OCI-LY7 (cell line): ENCODE measurements around the gene RNASEH1.

ENCODE experiments used
- CTCF ChIP-seq: fragments of 200-600 bp; sonication (generic); conservative IDR thresholded peaks from 2 replicates; pipeline ENCODE4 v1.5.1; 2014; ENCODE audit warnings: mild to moderate bottlenecking, antibody characterized with exemption, low read length, moderate library complexity, mixed read lengths
- EZH2phosphoT487 ChIP-seq: fragments of 200-600 bp; sonication (generic); IDR thresholded peaks from 2 replicates; pipeline ENCODE4 v1.6.1; 2018; ENCODE audit warnings: low read depth, borderline replicate concordance, mild to moderate bottlenecking, mixed run types, antibody characterized with exemption, low read length, moderate library complexity, mixed read lengths

DNA sequence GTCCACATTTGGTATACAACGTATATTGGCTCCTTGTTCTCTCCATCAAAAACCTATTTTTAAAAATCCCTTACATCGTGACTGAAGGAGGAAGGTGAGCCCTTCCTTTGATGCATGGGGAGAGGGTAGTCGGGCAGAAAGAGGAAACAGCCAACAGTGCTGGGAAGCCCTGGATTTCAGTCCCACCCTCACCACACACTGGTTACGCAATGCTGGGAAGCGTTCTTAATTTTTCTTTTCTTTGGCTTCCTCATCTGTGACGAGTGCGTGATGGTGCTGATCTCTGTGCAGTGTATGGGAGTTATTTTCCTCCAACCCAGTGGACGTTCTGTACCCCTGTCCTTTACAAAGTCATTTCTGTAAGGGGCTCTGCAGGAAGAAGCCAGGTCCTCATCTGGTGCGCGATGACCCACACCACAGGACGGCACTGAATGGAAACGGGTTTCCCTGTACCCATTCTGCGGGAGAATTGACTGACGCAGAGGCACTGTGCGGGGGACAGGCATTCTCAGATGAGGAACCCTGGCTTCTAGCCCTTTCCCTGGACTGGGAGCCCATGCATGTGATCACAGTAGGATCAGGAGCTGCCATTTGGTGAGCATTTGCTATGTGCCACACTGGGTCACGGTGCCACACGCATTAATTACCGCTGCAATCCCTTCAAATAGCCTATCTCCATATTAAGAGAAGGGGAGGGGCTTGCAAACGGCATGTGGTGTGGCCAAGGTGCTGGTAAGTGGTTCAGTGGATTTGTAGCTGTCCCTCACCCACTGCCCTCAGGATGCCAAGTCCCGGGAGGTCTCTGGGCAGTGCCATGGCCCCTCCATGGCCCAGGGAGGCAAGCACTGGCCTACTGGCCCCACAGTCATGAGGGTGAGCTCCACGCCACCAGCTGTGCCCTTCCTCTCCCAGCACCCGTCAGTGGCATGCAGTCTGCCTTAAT, 41.0 kb upstream of the RNASEH1 start:
- TF ChIP-seq CTCF (no peak), EZH2phosphoT487 (no peak)
